Calu3 (cell line): ENCODE results near the gene SLC2A1. TPM values are rescaled to one million over a fixed set of nuclear protein-coding genes. Genes with fewer than 3 reads are reported as not detected.
A peak's percentile ranks its signal among the peaks of the same experiment; 100 is the strongest.

Experiments
- BruUV-seq: library from RNA; stranded (reverse); fragments of 400-500 nt; replicated peaks from 2 replicates; lab custom pipeline; 2021; lab: Mats Ljungman, UMichigan
- CTCF ChIA-PET: fragments of 300-600 bp; sonication (Branson Sonifier 250); formaldehyde crosslinking; loops from one replicate; lab custom pipeline; 2022; ENCODE audit warnings: antibody characterized with exemption; lab: Charles Lee
- DNase-seq: peaks from one replicate; pipeline ENCODE4 v3.0.0; 2022
- H3K27ac Mint-ChIP-seq: one replicate; pipeline ENCODE4 v1.8.0; 2022; ENCODE audit warnings: mixed read lengths; ENCODE audit not compliant: unreplicated experiment
- H3K27me3 Mint-ChIP-seq: one replicate; pipeline ENCODE4 v1.8.0; 2022; ENCODE audit warnings: mixed read lengths; ENCODE audit not compliant: unreplicated experiment
- H3K36me3 Mint-ChIP-seq: one replicate; pipeline ENCODE4 v1.8.0; 2022; ENCODE audit warnings: mild to moderate bottlenecking, moderate library complexity, mixed read lengths; ENCODE audit not compliant: insufficient read depth, unreplicated experiment
- H3K4me1 Mint-ChIP-seq: one replicate; pipeline ENCODE4 v1.8.0; 2022; ENCODE audit warnings: mild to moderate bottlenecking, low read depth, mixed read lengths; ENCODE audit not compliant: unreplicated experiment
- H3K4me3 Mint-ChIP-seq: one replicate; pipeline ENCODE4 v1.8.0; 2022; ENCODE audit warnings: mild to moderate bottlenecking, low read depth, moderate library complexity, mixed read lengths; ENCODE audit not compliant: unreplicated experiment
- H3K9me3 Mint-ChIP-seq: one replicate; pipeline ENCODE4 v1.8.0; 2022; ENCODE audit warnings: low read depth, mixed read lengths; ENCODE audit not compliant: unreplicated experiment
- intact Hi-C: fragments of 100-400 bp; cut with micrococcal nuclease; formaldehyde crosslinking; loops from one replicate; pipeline ENCODE4 v1.10.0; 2022; ENCODE audit not compliant: unreplicated experiment
- total RNA-seq: library from RNA; stranded (reverse); gene quantifications from 2 replicates; pipeline ENCODE4 v1.2.3, GENCODE V29; 2022
- TF ChIP-seq, protein P1 (sequence below): fragments of 200-600 bp; IDR thresholded peaks from one replicate; pipeline ENCODE4 v1.8.0; 2022; ENCODE audit warnings: antibody characterized with exemption; ENCODE audit not compliant: unreplicated experiment

SLC2A1 gene
- total RNA-seq, 1 experiment from 2014 or later = 183 TPM

DNA sequence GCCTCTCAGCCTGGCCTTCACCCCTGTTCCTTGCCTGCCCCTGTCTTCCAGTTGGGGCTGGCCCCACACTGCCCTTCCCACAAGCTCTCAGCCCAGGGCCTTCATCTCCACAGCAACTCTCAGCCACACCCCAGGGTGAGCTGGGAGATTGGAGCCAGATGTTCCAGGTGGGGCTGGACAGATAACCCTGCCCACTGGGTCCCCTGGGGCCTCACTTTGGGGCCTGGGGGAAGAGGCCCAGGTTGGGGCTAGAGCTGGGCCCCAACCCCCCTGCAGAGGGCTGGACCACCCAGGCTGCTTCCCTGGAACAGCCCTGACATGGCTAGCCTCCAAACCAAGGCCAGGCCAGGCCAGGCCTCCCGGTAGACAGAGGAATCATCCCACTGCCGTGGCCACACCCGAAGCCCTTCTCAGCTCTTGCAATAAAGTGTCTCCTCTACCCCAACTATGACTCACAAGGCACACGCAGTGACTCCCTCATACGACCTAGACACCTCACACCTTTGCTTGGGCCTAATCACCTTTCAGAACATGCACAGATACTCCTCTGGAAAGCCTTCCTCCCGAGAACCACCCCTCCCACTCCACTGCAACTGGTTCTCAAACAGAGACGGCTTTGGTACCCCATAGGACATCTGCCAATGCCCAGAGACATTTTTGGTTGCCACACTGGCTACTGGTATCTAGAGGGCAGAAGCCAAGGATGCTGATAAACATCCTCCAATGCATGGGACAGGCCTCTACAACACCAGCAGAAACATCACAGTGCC lies 22.2 kb downstream of the SLC2A1 start:
- H3K9me3 Mint-ChIP-seq = no peaks in the 10 kb centered on the region
- H3K36me3 Mint-ChIP-seq = peaks cover 86% of the 10 kb centered on the region
- peak overlapping the region; percentile 87 for H3K27ac Mint-ChIP-seq
- peak overlapping the region; percentile 50 for H3K4me3 Mint-ChIP-seq
- intact Hi-C loops = no loop called here
- CTCF ChIA-PET = interaction anchor here (1.0 to 3.3 kb wide), 3 partner anchors 14 to 137 kb away, joined by 3 to 19 read pairs (median 14); no protein-coding TSS in a partner anchor
- BruUV-seq = no TSS peak
- TF ChIP-seq, protein P1, sequence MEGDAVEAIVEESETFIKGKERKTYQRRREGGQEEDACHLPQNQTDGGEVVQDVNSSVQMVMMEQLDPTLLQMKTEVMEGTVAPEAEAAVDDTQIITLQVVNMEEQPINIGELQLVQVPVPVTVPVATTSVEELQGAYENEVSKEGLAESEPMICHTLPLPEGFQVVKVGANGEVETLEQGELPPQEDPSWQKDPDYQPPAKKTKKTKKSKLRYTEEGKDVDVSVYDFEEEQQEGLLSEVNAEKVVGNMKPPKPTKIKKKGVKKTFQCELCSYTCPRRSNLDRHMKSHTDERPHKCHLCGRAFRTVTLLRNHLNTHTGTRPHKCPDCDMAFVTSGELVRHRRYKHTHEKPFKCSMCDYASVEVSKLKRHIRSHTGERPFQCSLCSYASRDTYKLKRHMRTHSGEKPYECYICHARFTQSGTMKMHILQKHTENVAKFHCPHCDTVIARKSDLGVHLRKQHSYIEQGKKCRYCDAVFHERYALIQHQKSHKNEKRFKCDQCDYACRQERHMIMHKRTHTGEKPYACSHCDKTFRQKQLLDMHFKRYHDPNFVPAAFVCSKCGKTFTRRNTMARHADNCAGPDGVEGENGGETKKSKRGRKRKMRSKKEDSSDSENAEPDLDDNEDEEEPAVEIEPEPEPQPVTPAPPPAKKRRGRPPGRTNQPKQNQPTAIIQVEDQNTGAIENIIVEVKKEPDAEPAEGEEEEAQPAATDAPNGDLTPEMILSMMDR = no peak
- DNase-seq = peak; percentile 35
- no peaks in the 10 kb centered on the region for H3K27me3 Mint-ChIP-seq
- H3K4me1 Mint-ChIP-seq = peaks cover 90% of the 10 kb centered on the region

GRCh38 chr1:42935971-42936308 lies 22.7 kb downstream of the SLC2A1 start:
- no peaks in the 10 kb centered on the region for H3K27me3 Mint-ChIP-seq
- no TSS peak for BruUV-seq
- H3K9me3 Mint-ChIP-seq = no peaks in the 10 kb centered on the region
- H3K4me3 Mint-ChIP-seq = no peak overlapping the region
- peaks cover 86% of the 10 kb centered on the region for H3K36me3 Mint-ChIP-seq
- CTCF ChIA-PET = interaction anchor here (2.8 to 3.3 kb wide), 2 partner anchors 13 to 138 kb away, joined by 14 to 19 read pairs; no protein-coding TSS in a partner anchor
- H3K27ac Mint-ChIP-seq = no peak overlapping the region
- DNase-seq = no peak
- TF ChIP-seq, protein P1 = no peak
- H3K4me1 Mint-ChIP-seq = peaks cover 89% of the 10 kb centered on the region
- intact Hi-C loops = no loop called here

GRCh38 chr1:42935313-42935895 lies 23.3 kb downstream of the SLC2A1 start:
- no peak overlapping the region for H3K4me3 Mint-ChIP-seq
- H3K36me3 Mint-ChIP-seq = peaks cover 86% of the 10 kb centered on the region
- BruUV-seq = no TSS peak
- H3K27ac Mint-ChIP-seq = no peak overlapping the region
- CTCF ChIA-PET = interaction anchor here (2.8 to 3.3 kb wide), 2 partner anchors 12 to 138 kb away, joined by 14 to 19 read pairs; no protein-coding TSS in a partner anchor
- no peaks in the 10 kb centered on the region for H3K9me3 Mint-ChIP-seq
- TF ChIP-seq, protein P1 = no peak
- DNase-seq = no peak
- intact Hi-C loops = no loop called here
- no peaks in the 10 kb centered on the region for H3K27me3 Mint-ChIP-seq
- H3K4me1 Mint-ChIP-seq = peaks cover 84% of the 10 kb centered on the region

DNA sequence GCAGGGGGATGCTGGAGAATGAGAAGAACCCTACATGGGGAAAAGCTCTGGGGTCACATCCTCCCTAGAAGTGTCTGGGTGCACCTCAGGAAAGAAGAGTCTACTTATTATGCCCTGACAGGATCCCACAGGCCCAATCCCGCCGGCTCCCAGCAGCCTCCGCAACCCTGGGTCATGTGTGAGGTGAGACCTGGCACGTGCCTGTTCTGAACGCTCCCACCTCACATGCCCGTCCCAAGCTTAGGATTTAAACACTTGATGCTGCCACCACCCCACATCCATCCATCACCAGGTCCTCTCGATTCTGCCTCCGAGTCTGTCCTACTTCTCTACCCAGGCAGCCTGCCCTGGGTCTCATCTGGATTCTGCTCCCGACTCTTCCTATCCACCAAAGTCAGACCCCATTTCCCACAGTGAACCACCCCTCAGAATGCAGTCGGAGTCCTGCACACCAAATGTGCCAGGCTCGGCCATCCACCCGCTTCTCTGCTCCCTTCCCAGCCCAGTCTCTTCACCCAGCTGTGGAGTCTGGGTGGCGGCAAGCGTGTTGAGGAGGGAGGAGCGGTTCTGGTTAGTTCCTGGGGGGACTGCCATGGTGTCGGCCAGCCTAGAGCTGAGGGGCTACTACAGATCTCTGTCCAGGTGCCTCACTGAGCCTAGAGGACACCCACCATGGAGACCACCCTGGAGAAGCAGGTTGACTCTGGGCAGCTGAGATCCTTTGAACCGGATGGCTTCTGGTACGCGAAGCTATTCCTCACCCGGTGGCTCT lies 23.9 kb downstream of the SLC2A1 start:
- intact Hi-C loops = no loop called here
- no peak for DNase-seq

More for the DNA sequence above, 23.9 kb downstream of the SLC2A1 start:
- Mint-ChIP-seq H3K27ac (peak overlapping the region; percentile 86), H3K9me3 (no peaks in the 10 kb centered on the region), H3K27me3 (no peaks in the 10 kb centered on the region), H3K4me1 (peaks cover 77% of the 10 kb centered on the region), H3K36me3 (peaks cover 86% of the 10 kb centered on the region), H3K4me3 (no peak overlapping the region)
- TF ChIP-seq, protein P1 = no peak
- BruUV-seq = no TSS peak
- CTCF ChIA-PET = no interaction called here
